Measurements from ENCODE around the gene TEDC1.

The TEDC1 gene

GRCh38 chr14:105484069-105484996 lies 6.7 kb upstream of the TEDC1 start:
- FAIRE-seq (no peak), DNase-seq (ENCODE audit: insufficient read length, low spot score) (no peak)

GRCh38 chr14:105484997-105485393 lies 6.1 kb upstream of the TEDC1 start:
- FAIRE-seq (no peak), DNase-seq (ENCODE audit: insufficient read length, low spot score) (no peak)

- FAIRE-seq: peak; percentile 18
- DNase-seq (ENCODE audit: insufficient read length, low spot score): no peak
These were observed 5.3 kb upstream of the TEDC1 start for GRCh38 chr14:105485739-105486162.

GRCh38 chr14:105486163-105486973 lies 4.7 kb upstream of the TEDC1 start, which contains the start of gene CRIP1:
CRIP1 (plus strand) TSS chr14:105486886; CDS start chr14:105487260, 374 bp downstream.
- FAIRE-seq (no peak), DNase-seq (ENCODE audit: insufficient read length, low spot score) (no peak)

DNA sequence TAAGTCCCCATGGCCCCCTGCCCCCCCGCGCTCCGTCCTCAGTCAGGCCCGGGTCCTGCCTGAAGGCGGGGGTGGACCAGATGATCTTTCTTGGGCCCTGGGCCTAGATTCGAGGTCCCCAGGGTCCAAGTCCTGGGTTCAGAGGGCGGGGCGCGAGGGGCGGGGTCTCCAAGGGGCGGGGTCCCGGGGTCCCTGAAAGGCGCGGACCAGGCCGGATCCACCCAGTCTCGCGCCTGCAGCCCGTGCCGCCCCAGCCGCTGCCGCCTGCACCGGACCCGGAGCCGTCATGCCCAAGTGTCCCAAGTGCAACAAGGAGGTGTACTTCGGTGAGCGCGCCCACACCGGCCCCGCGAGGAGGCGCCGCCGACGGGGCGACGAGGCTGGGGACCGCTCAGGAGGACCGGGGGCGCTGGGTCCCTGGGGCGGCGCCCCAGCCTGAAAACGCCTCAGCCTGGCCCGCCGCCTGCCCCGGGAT lies 4.0 kb upstream of the TEDC1 start:
- DNase-seq (ENCODE audit: insufficient read length, low spot score) (no peak), FAIRE-seq (peak; percentile 76)

- FAIRE-seq (peak; percentile 61), DNase-seq (ENCODE audit: insufficient read length, low spot score) (no peak)
These were observed 3.5 kb upstream of the TEDC1 start for GRCh38 chr14:105487449-105487985.

GRCh38 chr14:105487986-105488777 lies 2.9 kb upstream of the TEDC1 start:
- FAIRE-seq: no peak

GRCh38 chr14:105488781-105489541 lies 2.1 kb upstream of the TEDC1 start:
- FAIRE-seq (no peak), DNase-seq (ENCODE audit: insufficient read length, low spot score) (no peak)

More at GRCh38 chr14:105487986-105488777, 2.9 kb upstream of the TEDC1 start:
- DNase-seq (ENCODE audit: insufficient read length, low spot score): no peak

- FAIRE-seq (peak; percentile 91), DNase-seq (ENCODE audit: insufficient read length, low spot score) (peak; percentile 85)
These were observed 1.3 kb upstream of the TEDC1 start for GRCh38 chr14:105489542-105490266.

GRCh38 chr14:105490267-105490571 lies 827 bp upstream of the TEDC1 start:
- DNase-seq (ENCODE audit: insufficient read length, low spot score) (no peak), FAIRE-seq (no peak)

DNA sequence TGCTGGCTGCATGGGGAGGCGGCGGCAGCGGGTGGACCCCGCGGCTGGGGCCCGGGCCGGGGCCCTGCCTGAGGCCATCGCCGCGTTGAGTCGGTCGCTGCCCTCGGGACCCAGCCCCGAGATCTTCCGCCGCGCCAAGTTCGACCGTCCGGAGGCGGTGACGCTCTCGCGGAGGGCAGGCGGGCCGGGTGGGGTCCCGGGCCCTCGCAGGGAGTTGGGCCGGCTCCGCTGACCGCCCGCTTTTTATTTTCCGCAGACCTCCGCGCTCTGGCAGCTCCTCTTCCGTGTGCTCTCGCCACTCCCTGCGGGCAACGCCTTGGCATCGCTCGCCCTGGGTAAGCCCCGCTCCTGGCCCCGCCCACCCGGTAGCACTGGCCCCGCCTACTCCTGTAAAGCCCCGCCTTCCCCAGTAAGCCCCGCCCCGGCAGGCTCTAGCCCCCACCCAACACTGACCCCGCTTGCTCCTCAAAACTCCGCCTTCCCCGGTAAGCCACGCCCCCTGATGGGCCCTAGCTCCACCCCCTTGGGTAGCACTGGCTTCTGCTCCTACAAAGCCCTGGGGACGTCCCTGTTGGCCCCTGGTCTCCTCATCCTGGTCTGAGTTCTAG lies 424 bp downstream of the TEDC1 start:
- FAIRE-seq (peak; percentile 94), DNase-seq (ENCODE audit: insufficient read length, low spot score) (peak; percentile 95)

DNA sequence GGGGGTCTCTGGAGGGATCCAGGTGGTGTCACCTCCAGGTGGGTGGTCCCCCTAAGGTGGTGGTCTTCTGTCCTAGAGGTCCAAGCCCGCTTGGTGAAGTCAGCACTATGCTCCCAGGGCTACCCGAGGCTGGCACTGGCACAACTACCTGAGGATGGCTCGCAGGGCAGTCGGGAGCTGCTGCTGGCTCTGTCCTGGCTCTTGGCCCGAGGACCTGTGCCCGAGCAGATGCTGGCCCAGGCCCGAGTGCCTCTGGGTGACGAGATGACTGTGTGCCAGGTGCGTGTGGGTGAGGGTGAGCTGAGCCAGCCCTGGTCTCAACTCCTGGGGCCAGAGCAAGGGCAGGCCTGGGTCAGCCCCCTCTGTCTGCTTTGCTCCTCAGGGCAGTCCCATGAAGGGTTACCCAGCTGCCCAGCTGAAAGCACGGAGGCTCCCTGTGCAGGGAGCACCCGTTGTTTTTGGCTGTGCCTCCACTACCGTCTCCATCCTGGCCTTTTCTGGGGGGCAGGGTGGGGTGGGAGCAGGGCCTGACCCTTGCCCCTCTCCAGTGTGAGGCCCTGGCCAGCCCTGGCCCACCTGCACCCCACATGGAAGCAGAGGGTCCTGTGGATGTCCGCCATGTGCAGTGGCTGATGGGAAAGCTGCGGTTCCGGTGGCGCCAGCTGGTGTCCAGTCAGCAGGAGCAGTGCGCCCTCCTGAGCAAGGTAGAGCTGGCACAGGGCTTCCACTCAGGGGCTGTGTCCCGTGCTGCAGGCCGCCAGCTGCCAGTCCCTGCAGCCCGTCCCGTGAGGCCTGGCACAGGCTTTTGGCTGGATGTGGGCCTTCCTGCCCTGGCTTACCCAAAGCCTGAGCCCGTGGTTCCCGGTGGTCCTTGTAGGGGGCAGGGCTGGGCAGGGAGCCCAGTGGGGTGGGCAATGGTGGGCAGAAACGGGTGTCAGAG lies 1.3 kb downstream of the TEDC1 start:
- FAIRE-seq: no peak
- no peak for DNase-seq (ENCODE audit: insufficient read length, low spot score)

DNA sequence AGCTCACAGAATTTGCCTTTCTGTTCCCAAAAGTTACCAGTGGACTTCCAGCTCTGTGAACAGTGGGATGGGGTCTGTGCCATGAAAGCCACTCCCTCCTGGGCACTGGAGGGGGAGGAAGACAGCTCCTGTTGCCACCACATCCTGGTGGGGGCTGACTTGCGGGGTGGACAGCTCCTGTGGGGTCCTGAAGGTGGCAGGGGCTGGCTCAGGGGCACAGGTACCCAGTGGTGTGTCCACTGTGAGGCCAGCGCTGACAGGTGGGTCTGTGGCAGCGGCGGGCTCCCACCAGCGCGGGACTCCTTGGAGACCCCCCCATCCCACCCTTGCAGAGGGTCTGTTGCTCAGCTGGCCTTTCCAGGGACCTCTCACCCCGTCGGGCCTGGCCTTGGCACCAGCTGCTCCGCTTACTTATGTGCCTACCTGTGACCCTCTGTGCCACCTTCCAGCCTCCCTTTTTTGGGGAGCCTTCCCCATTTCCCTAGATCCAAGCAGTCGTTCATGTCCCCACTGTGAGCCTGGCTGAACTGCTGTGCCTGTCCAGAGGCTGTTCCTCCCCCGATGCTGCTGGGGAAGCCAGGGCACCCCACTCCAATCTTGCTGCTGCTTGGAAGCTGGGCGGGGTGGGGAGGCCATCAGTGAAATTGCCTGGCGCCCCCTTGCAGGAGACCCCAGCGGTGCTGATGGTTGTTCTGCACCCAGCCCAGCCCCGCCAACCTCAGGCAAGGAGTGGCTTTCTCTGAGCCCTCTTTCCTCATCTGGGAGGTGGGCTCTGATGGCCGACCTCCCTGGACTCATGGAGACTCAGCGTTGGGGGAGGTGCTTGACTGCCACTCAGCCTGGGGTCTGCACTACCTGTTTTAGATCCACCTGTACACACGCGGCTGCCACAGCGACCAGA lies 2.2 kb downstream of the TEDC1 start:
- no peak for DNase-seq (ENCODE audit: insufficient read length, low spot score)
- FAIRE-seq: no peak

DNA sequence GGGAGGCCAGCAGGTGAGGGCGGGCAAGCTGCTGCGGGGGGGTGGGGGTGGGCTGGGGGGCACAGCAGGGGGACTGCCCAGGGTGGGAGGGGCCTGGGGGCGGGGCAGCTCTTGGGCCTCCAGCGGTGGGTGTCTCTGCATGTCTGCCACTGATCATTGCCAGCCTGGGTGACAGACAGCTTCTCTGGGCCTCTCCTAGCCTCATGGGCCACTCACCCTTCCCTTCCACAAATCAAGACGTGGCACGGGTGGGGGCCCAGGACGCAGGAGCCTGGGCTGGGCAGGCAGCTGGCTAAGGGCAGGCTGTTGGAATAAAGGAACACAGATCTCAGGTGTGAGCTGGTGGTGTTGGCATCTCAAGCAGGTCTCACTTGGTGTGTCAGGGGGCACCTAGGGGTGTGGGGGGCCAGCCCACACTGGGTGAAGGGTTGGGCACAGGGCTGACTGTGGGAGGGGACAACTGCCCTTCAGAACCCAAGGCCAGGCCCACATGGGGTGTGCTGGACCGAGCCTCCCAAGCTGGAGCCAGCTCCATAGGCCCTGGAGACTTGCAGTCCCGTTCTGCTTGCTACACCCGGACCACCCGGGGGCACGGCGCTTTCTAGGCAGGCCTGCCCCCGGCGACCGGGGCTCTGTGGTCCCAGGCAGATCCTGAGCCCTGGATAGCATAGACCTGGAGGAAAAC lies 3.0 kb downstream of the TEDC1 start:
- DNase-seq (ENCODE audit: insufficient read length, low spot score) (no peak), FAIRE-seq (no peak)

DNA sequence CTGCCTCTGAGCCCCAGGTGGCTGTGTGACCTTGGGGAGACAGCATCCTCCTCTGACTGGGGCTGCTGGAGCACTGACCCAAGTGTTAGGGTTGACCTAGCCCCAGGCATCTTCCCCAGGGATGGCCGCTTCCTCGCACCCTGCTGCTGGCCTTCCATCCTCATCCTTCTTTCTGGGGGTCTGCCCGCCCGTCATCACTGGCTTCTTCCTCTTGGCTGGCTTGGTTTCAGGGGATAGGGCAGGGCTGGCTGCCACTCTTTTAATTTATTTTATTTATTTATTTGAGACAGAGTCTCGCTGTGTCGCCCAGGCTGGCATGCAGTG lies 3.5 kb downstream of the TEDC1 start:
- FAIRE-seq (no peak), DNase-seq (ENCODE audit: insufficient read length, low spot score) (no peak)

Measured in GM19239 (cell line).